Keratinocyte (primary cell): ENCODE measurements around the gene GPR158. TPM values are rescaled to one million over a fixed set of nuclear protein-coding genes. Genes with fewer than 3 reads are reported as not detected.

Source experiments
- DNase-seq: peaks from one replicate; pipeline ENCODE4 v3.0.0-alpha.2; 2011; ENCODE audit warnings: low read depth, missing footprints, low spot score
- FAIRE-seq: peaks from 2 replicates; lab custom pipeline; 2011; peaks lifted over from hg19 to GRCh38; lab: Jason Lieb, UNC
- H2AFZ ChIP-seq: 2 replicates; pipeline ENCODE4 v1.6.0; 2012; ENCODE audit warnings: low read length, control low read depth, inconsistent platforms; ENCODE audit not compliant: control insufficient read depth
- H3K27ac ChIP-seq: 2 replicates; pipeline ENCODE4 v1.5.1; 2011; ENCODE audit warnings: low read length; ENCODE audit not compliant: control insufficient read depth, insufficient read depth
- H3K27me3 ChIP-seq: 3 replicates; pipeline ENCODE4 v1.6.0; 2011; ENCODE audit warnings: low read length; ENCODE audit not compliant: control insufficient read depth, insufficient read depth; ENCODE audit errors: extremely low read depth
- H3K36me3 ChIP-seq, 2 experiments: 2 replicates in 1 of 2; 3 replicates in 1 of 2; pipeline ENCODE4 v1.5.1; 2011; ENCODE audit warnings: low read length in 2 of 2, mild to moderate bottlenecking in 1 of 2; ENCODE audit not compliant: control insufficient read depth in 2 of 2, insufficient read depth in 2 of 2; ENCODE audit errors: extremely low read depth in 1 of 2
- H3K4me1 ChIP-seq: 3 replicates; pipeline ENCODE4 v1.5.1; 2011; ENCODE audit warnings: low read length; ENCODE audit not compliant: control insufficient read depth, insufficient read depth; ENCODE audit errors: extremely low read depth
- H3K4me2 ChIP-seq: 3 replicates; pipeline ENCODE4 v1.6.0; 2011; ENCODE audit warnings: low read depth, low read length; ENCODE audit not compliant: control insufficient read depth, insufficient read depth; ENCODE audit errors: extremely low read depth
- H3K4me3 ChIP-seq, 3 experiments: fragments of 200-600 bp in 1 of 3; sonication (generic) in 1 of 3; 2 replicates in 2 of 3; 3 replicates in 1 of 3; pipeline ENCODE4 v1.5.1; 2011 to 2016; ENCODE audit warnings: low read length in 3 of 3, mild to moderate bottlenecking in 3 of 3, control low read depth in 2 of 3, inconsistent platforms in 1 of 3, low read depth in 1 of 3, mixed read lengths in 1 of 3, mixed run types in 1 of 3, moderate library complexity in 1 of 3; ENCODE audit not compliant: control insufficient read depth in 2 of 3, insufficient read depth in 2 of 3; ENCODE audit errors: extremely low read depth in 1 of 3
- H3K79me2 ChIP-seq: 2 replicates; pipeline ENCODE4 v1.6.0; 2012; ENCODE audit warnings: low read length; ENCODE audit not compliant: control insufficient read depth, insufficient read depth
- H3K9ac ChIP-seq: 3 replicates; pipeline ENCODE4 v1.6.0; 2011; ENCODE audit warnings: low read length; ENCODE audit not compliant: control insufficient read depth, insufficient read depth; ENCODE audit errors: extremely low read depth
- H3K9me1 ChIP-seq: 3 replicates; pipeline ENCODE4 v1.6.0; 2011; ENCODE audit warnings: low read length; ENCODE audit not compliant: control insufficient read depth, insufficient read depth; ENCODE audit errors: extremely low read depth
- H3K9me3 ChIP-seq: 2 replicates; pipeline ENCODE4 v1.5.1; 2012; ENCODE audit warnings: low read depth, low read length; ENCODE audit not compliant: control insufficient read depth
- H4K20me1 ChIP-seq: 3 replicates; pipeline ENCODE4 v1.6.0; 2011; ENCODE audit warnings: low read length; ENCODE audit not compliant: control insufficient read depth, insufficient read depth; ENCODE audit errors: extremely low read depth
- EZH2 ChIP-seq: IDR thresholded peaks from one replicate; pipeline ENCODE4 v1.6.1; 2012; ENCODE audit warnings: inconsistent platforms, mild to moderate bottlenecking, low read length, moderate library complexity
- dilution Hi-C: fragments of 300-500 bp; cut with MboI; formaldehyde crosslinking; loops from one replicate; pipeline ENCODE4 v1.7.0; 2020; ENCODE audit warnings: low sequenced_read_pairs; ENCODE audit not compliant: extremely low pct_ligation_motif_present
- polyA plus RNA-seq, 5 experiments: library from polyadenylated mRNA; depleted of rRNA in 3 of 5; stranded (reverse) in 3 of 5; stranded (forward) in 1 of 5; unstranded in 1 of 5; fragments of >200 nt; gene quantifications; 1 replicate in 1 of 5; 2 replicates in 3 of 5; 3 replicates in 1 of 5; pipeline versions ENCODE4 v1.2.1 to v1.2.3, GENCODE V29; 2011 to 2012; ENCODE audit warnings: missing spikeins in 2 of 5, low read depth in 1 of 5, low replicate concordance in 1 of 5
- TF ChIP-seq, protein P1 (sequence below), 3 experiments: IDR thresholded peaks in 1 of 3; conservative IDR thresholded peaks in 1 of 3; optimal IDR thresholded peaks in 1 of 3; 2 replicates in 2 of 3; 3 replicates in 1 of 3; pipeline versions ENCODE3 to v1.5.1; 2011; ENCODE audit warnings: low read length in 3 of 3, mild to moderate bottlenecking in 3 of 3, moderate library complexity in 2 of 3, control low read depth in 1 of 3, inconsistent platforms in 1 of 3; ENCODE audit not compliant: insufficient read depth in 2 of 3; ENCODE audit errors: extremely low read depth in 1 of 3

GPR158 gene
- polyA plus RNA-seq, 1 donor (not counting 4 experiments of a cell fraction or from before 2014, with no cell fraction given): not detected

- H3K79me2 ChIP-seq: no peaks in the 10 kb centered on the region
- H3K4me1 ChIP-seq: no peaks in the 10 kb centered on the region
- no peaks in the 10 kb centered on the region for H3K27me3 ChIP-seq
- no peak overlapping the region for H3K4me2 ChIP-seq
- TF ChIP-seq, protein P1, sequence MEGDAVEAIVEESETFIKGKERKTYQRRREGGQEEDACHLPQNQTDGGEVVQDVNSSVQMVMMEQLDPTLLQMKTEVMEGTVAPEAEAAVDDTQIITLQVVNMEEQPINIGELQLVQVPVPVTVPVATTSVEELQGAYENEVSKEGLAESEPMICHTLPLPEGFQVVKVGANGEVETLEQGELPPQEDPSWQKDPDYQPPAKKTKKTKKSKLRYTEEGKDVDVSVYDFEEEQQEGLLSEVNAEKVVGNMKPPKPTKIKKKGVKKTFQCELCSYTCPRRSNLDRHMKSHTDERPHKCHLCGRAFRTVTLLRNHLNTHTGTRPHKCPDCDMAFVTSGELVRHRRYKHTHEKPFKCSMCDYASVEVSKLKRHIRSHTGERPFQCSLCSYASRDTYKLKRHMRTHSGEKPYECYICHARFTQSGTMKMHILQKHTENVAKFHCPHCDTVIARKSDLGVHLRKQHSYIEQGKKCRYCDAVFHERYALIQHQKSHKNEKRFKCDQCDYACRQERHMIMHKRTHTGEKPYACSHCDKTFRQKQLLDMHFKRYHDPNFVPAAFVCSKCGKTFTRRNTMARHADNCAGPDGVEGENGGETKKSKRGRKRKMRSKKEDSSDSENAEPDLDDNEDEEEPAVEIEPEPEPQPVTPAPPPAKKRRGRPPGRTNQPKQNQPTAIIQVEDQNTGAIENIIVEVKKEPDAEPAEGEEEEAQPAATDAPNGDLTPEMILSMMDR (optimal IDR thresholded peaks at IDR 0.05 in 1 of 3, IDR thresholded peaks at IDR 0.05 in 1 of 3, conservative IDR thresholded peaks at IDR 0.05 in 1 of 3; ENCODE audit: extremely low read depth in 1 of 3, insufficient read depth in 2 of 3, low read length in 3 of 3): no peak
- no peak for TF ChIP-seq EZH2
- no peak for FAIRE-seq
- no peak overlapping the region for H2AFZ ChIP-seq
- H3K4me3 ChIP-seq: no peak overlapping the region
- no peak overlapping the region for H3K27ac ChIP-seq
- no peak overlapping the region for H3K9ac ChIP-seq
- dilution Hi-C loops: no loop called here
- no peaks in the 10 kb centered on the region for H3K36me3 ChIP-seq
- H4K20me1 ChIP-seq: no peaks in the 10 kb centered on the region
- H3K9me1 ChIP-seq: no peaks in the 10 kb centered on the region
- H3K9me3 ChIP-seq: no peaks in the 10 kb centered on the region
- no peak for DNase-seq
These were observed 159.6 kb downstream of the GPR158 start for GRCh38 chr10:25334445-25334844.

DNA sequence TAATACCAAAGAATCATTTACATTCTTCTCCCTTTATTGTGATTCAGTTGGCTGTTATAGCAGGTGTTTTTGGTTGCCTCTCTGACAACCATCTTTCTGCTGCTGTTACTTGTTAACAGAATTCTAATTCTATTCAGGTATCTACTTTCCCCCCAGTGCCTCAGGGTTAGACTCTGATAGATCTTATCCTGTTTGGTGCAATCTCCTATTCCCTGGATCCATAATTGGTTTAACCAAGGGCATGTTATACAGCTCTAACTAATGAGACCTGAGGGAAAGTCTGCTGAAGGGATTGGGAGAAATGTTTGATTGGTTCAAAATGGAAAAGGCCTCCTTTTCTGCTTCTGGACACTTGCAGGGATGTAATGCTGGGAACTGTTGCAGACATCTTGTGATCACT is 161.5 kb downstream of the GPR158 start:
- no peaks in the 10 kb centered on the region for H4K20me1 ChIP-seq
- no peak overlapping the region for H2AFZ ChIP-seq
- FAIRE-seq (no peak), DNase-seq (no peak)
- H3K9me3 ChIP-seq: no peaks in the 10 kb centered on the region
- TF ChIP-seq, protein P1 (optimal IDR thresholded peaks at IDR 0.05 in 1 of 3, IDR thresholded peaks at IDR 0.05 in 1 of 3, conservative IDR thresholded peaks at IDR 0.05 in 1 of 3; ENCODE audit: extremely low read depth in 1 of 3, insufficient read depth in 2 of 3, low read length in 3 of 3): no peak
- no peak for TF ChIP-seq EZH2
- no peaks in the 10 kb centered on the region for H3K4me1 ChIP-seq
- H3K27ac ChIP-seq: no peak overlapping the region
- no peaks in the 10 kb centered on the region for H3K9me1 ChIP-seq
- no peaks in the 10 kb centered on the region for H3K36me3 ChIP-seq
- no peaks in the 10 kb centered on the region for H3K79me2 ChIP-seq
- H3K4me2 ChIP-seq: no peak overlapping the region
- H3K9ac ChIP-seq: no peak overlapping the region
- dilution Hi-C loops: no loop called here
- H3K27me3 ChIP-seq: no peaks in the 10 kb centered on the region
- no peak overlapping the region for H3K4me3 ChIP-seq
